GM10266 (cell line): ENCODE results near the gene PNMT.
A peak's percentile ranks its signal among the peaks of the same experiment; 100 is the strongest.

Source experiments
- DNase-seq: peaks from one replicate; pipeline ENCODE4 v3.0.0; 2012; ENCODE audit errors: extremely low spot score
- TF ChIP-seq, protein P1 (sequence below): IDR thresholded peaks from 2 replicates; pipeline ENCODE4 v1.5.1; 2012; ENCODE audit warnings: mild to moderate bottlenecking, low read depth; ENCODE audit not compliant: control insufficient read depth, insufficient read depth; ENCODE audit errors: missing control alignments

Gene PNMT

DNA sequence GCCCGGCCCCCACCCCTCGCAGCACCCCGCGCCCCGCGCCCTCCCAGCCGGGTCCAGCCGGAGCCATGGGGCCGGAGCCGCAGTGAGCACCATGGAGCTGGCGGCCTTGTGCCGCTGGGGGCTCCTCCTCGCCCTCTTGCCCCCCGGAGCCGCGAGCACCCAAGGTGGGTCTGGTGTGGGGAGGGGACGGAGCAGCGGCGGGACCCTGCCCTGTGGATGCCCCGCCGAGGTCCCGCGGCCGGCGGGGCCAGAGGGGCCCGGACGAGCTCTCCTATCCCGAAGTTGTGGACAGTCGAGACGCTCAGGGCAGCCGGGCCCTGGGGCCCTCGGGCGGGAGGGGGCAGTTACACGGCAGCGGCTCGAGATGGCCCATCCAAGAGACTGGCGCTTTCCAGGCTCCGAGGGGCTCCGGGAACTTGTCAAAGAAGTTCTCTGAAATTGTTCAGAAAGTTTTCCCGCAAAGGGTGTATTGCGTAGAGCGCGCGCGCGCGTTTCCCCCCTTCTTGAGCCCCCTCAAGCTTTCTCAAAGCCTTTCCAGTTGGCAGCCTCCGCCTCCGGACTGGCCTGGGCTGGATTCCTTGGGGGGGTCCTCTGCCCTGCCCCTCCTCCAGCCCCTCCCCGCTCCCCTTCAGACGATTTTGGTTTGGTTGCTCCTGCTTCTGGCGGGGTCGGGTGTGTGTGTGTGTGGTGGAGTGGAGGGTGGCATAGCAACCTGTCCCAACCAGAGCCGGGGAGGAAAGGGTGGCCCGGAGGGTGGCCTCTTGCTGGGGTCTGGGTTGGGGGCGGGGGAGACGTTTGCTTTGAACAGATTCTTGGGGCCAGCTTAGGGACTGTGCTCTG, 32.1 kb downstream of the PNMT start:
- no peak for DNase-seq
- TF ChIP-seq, protein P1, sequence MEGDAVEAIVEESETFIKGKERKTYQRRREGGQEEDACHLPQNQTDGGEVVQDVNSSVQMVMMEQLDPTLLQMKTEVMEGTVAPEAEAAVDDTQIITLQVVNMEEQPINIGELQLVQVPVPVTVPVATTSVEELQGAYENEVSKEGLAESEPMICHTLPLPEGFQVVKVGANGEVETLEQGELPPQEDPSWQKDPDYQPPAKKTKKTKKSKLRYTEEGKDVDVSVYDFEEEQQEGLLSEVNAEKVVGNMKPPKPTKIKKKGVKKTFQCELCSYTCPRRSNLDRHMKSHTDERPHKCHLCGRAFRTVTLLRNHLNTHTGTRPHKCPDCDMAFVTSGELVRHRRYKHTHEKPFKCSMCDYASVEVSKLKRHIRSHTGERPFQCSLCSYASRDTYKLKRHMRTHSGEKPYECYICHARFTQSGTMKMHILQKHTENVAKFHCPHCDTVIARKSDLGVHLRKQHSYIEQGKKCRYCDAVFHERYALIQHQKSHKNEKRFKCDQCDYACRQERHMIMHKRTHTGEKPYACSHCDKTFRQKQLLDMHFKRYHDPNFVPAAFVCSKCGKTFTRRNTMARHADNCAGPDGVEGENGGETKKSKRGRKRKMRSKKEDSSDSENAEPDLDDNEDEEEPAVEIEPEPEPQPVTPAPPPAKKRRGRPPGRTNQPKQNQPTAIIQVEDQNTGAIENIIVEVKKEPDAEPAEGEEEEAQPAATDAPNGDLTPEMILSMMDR, result no peak

DNA sequence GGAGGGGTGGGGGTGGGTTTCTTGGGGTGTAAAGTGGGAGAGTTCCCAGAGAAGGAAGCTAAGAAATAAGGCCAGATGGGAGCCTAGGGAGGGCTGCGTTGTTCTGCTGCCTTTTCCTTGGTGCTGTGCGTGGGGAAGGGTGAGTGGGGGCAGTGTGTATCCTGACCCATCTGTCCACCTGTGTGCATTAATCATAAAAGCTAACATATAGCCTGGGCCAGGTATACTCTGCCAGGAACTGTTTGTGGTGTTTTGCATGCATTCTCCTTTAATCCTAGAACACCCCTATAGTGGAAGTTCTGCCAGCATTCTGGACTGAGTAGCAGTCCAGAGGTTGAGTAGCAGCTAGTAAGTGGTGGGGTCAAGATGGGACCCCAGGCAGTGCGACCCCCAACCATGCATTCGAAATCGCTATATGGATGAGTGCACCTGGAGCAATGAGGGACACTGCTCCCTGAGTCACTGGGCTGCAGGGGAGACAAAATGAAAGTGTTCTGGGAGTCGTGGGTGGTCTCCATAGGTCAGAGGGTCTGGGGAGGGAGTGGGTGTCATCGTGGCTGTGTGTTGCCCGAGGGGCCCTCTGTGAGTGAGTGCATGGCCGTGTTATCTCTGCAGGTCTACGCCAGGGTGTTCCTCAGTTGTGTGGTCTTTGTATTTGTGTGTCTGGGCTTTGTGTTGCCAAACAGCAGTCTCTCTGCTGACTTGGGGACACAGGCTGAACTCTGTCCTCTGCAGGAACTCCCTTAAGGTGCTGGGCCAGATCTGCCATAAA, 32.9 kb downstream of the PNMT start:
- TF ChIP-seq, protein P1, result no peak
- no peak for DNase-seq

DNA sequence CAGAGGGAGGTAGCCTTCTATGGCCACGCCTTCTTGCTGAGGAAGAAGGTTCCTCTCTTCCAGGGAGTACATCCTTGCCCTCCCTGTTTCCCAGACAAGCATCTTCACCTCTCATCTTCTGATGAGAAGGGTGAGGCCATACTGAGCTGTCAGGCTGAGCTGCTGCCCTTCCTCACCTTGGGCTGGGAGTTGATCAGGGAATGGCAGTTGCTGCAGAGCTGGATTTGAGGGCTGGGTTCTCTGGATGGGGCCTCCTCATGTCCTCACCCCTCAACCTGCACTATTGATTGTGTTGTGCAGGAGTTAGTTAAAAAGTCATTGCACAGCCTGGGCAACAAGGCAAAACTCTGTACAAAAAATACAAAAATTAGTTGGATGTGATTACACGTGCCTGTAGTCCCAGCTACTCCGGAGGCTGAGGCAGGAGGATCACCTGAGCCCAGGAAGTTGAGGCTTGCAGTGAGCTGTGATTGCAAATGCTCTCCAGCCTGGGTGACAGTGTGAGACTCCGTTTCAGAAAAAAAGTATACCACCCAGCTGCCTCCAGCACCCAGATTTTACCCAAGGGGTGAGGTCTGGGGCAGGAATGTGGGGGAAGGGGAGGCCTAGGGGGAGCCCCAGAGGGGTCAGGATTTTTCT, 33.6 kb downstream of the PNMT start:
- no peak for DNase-seq
- TF ChIP-seq, protein P1, result no peak

DNA sequence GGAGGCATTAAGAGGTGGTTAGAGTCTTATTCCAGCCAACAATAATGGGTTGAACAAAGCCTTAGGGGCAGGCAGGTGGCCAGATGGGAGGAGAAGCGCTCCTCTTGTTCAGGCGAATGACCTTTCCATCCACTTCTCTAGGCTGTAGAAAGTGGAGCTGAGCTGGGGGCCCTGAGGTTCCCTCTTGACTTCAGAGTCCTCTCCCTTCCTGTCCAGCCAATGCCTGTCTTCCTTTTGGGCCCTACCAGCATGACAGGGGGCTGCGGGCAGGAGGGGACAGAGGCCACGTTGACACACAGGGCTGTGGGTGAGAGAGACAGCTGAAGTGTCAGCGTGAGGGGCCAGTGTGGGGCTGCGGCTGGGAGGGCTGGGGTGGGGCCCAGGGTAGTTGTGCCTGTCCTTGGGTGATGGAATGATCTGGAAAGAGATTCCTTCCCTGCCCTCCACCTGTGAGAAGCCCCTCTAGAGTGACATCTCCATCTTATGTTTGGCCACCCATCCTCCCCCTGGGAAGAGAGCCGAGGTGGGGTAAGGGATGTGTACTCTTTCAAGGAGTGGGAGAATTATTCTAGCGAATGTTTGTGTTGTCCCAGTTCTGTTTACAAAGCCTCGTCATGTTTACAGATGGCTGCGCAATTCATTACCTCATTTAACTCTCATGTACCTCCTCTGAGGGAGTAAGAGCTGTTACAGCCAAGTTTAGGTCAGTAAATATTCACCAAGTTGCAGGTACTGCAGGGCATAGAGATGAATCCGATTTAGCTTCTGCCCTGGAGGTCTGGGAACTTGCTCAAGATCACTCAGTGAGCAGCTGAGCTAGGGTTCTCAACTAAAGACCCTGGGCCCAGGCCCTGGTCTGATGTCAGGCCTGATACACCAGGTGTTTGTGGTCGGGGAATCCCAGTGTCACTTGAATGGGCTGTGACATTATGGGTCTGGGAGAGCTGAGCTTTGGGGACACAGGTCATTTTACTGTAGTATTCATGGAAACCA, 34.9 kb downstream of the PNMT start:
- DNase-seq, result peak; percentile 78
- TF ChIP-seq, protein P1, result no peak

DNA sequence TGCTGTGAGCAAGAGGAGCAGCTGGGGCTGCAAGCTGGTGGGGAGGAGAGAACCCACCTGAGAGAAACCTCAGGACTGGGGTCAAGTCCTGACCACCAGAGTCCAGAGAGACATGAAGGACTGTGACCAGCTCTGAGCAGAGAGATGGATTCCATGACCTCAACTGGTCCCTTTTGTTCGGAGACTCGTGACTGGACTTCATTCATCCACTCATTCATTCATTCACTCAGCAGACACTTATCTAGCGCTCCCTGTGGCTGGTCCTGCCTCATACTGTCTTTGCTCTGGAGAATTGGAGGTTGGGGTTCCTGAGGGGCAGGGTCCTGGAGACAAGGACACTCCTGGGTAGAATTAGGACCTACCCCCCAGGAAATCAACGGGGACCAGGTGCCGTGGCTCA, 35.7 kb downstream of the PNMT start:
- no peak for DNase-seq
- TF ChIP-seq, protein P1, result no peak

DNA sequence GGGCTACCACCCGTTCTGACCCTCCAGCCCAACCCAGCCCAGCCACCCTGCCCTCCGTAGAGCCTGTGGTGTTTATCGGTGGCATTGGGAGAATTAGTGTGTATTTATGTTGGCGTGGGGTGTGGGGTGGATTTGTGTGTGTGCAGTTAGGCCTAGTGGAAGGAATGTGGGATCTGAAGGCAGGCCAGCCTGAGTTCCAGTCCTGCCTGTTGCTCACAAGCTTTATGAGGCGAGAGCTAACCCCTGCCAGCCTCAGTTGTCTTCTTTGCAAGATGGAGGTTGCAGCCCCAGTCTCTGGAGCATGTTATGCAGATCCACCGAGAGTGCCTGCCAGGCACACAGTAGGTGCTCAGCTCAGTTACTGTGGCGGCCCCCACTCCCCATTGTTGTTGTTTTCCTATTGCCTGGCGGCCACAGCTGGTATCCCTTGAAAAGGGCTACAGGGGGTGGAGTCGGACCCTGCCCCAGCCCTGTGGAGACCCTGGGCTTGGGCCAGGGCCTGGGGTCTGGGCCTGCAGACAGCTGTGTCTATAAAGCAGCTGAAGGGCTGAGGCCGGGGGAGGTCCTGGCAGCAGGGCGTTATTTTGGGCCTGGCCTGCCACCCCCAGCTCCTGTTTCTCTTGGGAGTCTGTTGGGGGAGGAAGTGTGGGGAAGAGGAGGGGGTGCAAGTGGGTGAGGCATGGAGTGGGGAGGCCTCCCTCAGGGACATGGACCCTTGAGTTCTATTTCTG, 36.7 kb downstream of the PNMT start:
- TF ChIP-seq, protein P1, result no peak
- no peak for DNase-seq
